CD14-positive monocyte (primary cell): ENCODE results near the gene TMOD1. TPM values are rescaled to one million over a fixed set of nuclear protein-coding genes. Genes with fewer than 3 reads are reported as not detected.

ENCODE experiments used
- DNase-seq, 3 donors: peaks; one replicate each; pipeline ENCODE4 v3.0.0-alpha.2; 2011 to 2022
- H2AFZ ChIP-seq: 2 replicates; pipeline ENCODE4 v1.6.0; 2012; ENCODE audit warnings: mild to moderate bottlenecking, low read depth, low read length, inconsistent platforms; ENCODE audit not compliant: insufficient read depth, poor library complexity, severe bottlenecking
- H3K27ac ChIP-seq, 2 donors: 1 replicate in 1 of 2; 2 replicates in 1 of 2; pipeline ENCODE4 v1.5.1; 2012 to 2013; ENCODE audit warnings: low read length in 2 of 2, control low read depth in 1 of 2, inconsistent platforms in 1 of 2, low read depth in 1 of 2, mild to moderate bottlenecking in 1 of 2
- H3K27me3 ChIP-seq, 2 donors: one replicate each; pipeline versions ENCODE4 v1.6.0 to v1.6.1; 2011 to 2013; ENCODE audit warnings: low read length in 2 of 2; ENCODE audit not compliant: control insufficient read depth in 2 of 2, insufficient read depth in 2 of 2
- H3K36me3 ChIP-seq, 2 donors: replicated peaks in 1 of 2; 1 replicate in 1 of 2; 2 replicates in 1 of 2; pipeline versions ENCODE4 v1.5.1 to v1.6.1; 2012 to 2013; ENCODE audit warnings: low read length in 2 of 2, control low read depth in 1 of 2, inconsistent platforms in 1 of 2, mild to moderate bottlenecking in 1 of 2; ENCODE audit not compliant: insufficient read depth in 2 of 2, control insufficient read depth in 1 of 2
- H3K4me1 ChIP-seq, 2 donors: 1 replicate in 1 of 2; 2 replicates in 1 of 2; pipeline versions ENCODE4 v1.5.1 to v1.6.1; 2012 to 2013; ENCODE audit warnings: low read length in 2 of 2, control low read depth in 1 of 2, inconsistent platforms in 1 of 2, mild to moderate bottlenecking in 1 of 2, moderate library complexity in 1 of 2; ENCODE audit not compliant: insufficient read depth in 2 of 2, control insufficient read depth in 1 of 2
- H3K4me2 ChIP-seq: replicated peaks from 2 replicates; pipeline ENCODE3; 2012; ENCODE audit warnings: low read length, moderate library complexity, mild to moderate bottlenecking; ENCODE audit not compliant: poor library complexity, severe bottlenecking; ENCODE audit errors: extremely low read depth
- H3K4me3 ChIP-seq, 3 experiments: fragments of 200-600 bp in 1 of 3; sonication (generic) in 1 of 3; replicated peaks in 1 of 3; 1 replicate in 2 of 3; 2 replicates in 1 of 3; pipeline ENCODE4 v1.5.1; 2011 to 2013; ENCODE audit warnings: low read length in 3 of 3, mild to moderate bottlenecking in 3 of 3, control low read depth in 2 of 3, low read depth in 2 of 3, inconsistent platforms in 1 of 3, moderate library complexity in 1 of 3
- H3K79me2 ChIP-seq: 2 replicates; pipeline ENCODE4 v1.6.0; 2012; ENCODE audit warnings: mild to moderate bottlenecking, control low read depth, inconsistent platforms, low read length, moderate library complexity; ENCODE audit not compliant: insufficient read depth
- H3K9ac ChIP-seq: 2 replicates; pipeline ENCODE4 v1.6.0; 2017; ENCODE audit warnings: low read length, mild to moderate bottlenecking; ENCODE audit not compliant: insufficient read depth, poor library complexity, severe bottlenecking
- H3K9me3 ChIP-seq, 2 donors: replicated peaks in 1 of 2; 1 replicate in 1 of 2; 2 replicates in 1 of 2; pipeline versions ENCODE4 v1.5.1 to v1.6.1; 2012 to 2013; ENCODE audit warnings: low read length in 2 of 2, control low read depth in 1 of 2; ENCODE audit not compliant: control insufficient read depth in 1 of 2, insufficient read depth in 1 of 2
- H4K20me1 ChIP-seq: 2 replicates; pipeline ENCODE4 v1.6.0; 2012; ENCODE audit warnings: mild to moderate bottlenecking, low read length, control low read depth, moderate library complexity; ENCODE audit not compliant: insufficient read depth
- H3K27ac Mint-ChIP-seq, 7 donors: one replicate each; pipeline ENCODE4 v1.8.0; 2020; ENCODE audit warnings: mild to moderate bottlenecking in 7 of 7, mixed read lengths in 7 of 7, moderate library complexity in 6 of 7, inconsistent platforms in 2 of 7
- H3K27me3 Mint-ChIP-seq, 3 donors: one replicate each; pipeline ENCODE4 v1.8.0; 2021 to 2022; ENCODE audit warnings: low read depth in 3 of 3, mild to moderate bottlenecking in 3 of 3, mixed read lengths in 3 of 3, moderate library complexity in 3 of 3, inconsistent platforms in 1 of 3
- H3K36me3 Mint-ChIP-seq, 2 donors: one replicate each; pipeline ENCODE4 v1.8.0; 2020; ENCODE audit warnings: mixed read lengths in 2 of 2, inconsistent platforms in 1 of 2, mild to moderate bottlenecking in 1 of 2
- H3K4me1 Mint-ChIP-seq: one replicate; pipeline ENCODE4 v1.8.0; 2020; ENCODE audit warnings: mild to moderate bottlenecking, mixed read lengths
- H3K4me3 Mint-ChIP-seq, 2 donors: one replicate each; pipeline ENCODE4 v1.8.0; 2020; ENCODE audit warnings: mild to moderate bottlenecking in 2 of 2, mixed read lengths in 2 of 2, moderate library complexity in 1 of 2
- H3K9me3 Mint-ChIP-seq, 7 donors: one replicate each; pipeline ENCODE4 v1.8.0; 2020 to 2022; ENCODE audit warnings: mixed read lengths in 7 of 7, mild to moderate bottlenecking in 6 of 7, moderate library complexity in 6 of 7, inconsistent platforms in 2 of 7
- WGBS: methylation state at CpG from one replicate; pipeline ENCODE4 v1.1.5; 2013; ENCODE audit warnings: missing lambda C conversion rate; ENCODE audit not compliant: insufficient coverage; 5-methylcytosine and 5-hydroxymethylcytosine counted together
- intact Hi-C, 2 donors: fragments of 100-400 bp; cut with micrococcal nuclease; formaldehyde crosslinking; loops; one replicate each; pipeline versions ENCODE4 v1.15.0 to v1.15.1; 2023
- polyA plus RNA-seq, 3 donors: library from polyadenylated mRNA; depleted of rRNA in 1 of 3; unstranded in 2 of 3; stranded (reverse) in 1 of 3; fragments of 300-500 nt in 2 of 3; fragments of >200 nt in 1 of 3; fragmentation: Illumina TruSeq in 2 of 3; gene quantifications; 1 replicate in 2 of 3; 2 replicates in 1 of 3; pipeline ENCODE4 v1.2.3, GENCODE V29; 2012 to 2021
- TF ChIP-seq, protein P1 (sequence below): fragments of 200-600 bp; IDR thresholded peaks from one replicate; pipeline ENCODE4 v1.8.0; 2022; ENCODE audit warnings: antibody characterized with exemption, mild to moderate bottlenecking

Gene TMOD1
- polyA plus RNA-seq, 3 donors, result 0.09 to 0.81 (median 0.59) TPM

DNA sequence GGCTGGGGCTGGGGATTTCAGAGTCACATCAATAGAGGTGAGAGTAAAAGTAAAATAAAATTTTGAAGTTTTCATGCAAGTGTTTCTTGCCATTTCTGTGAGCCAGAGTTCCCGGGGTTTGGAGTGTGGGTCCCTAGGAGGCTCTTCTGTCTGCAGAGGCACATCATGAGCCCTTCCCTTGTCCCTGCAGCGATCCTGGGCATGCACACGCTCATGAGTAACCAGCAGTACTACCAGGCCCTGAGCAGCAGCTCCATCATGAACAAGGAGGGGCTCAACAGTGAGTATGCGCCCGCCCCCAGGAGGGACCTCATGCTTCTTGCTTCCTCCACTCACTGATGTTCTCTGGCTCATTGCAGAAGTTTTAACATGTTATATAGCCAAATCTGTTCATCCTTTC lies 61.1 kb downstream of the TMOD1 start:
- intact Hi-C loops, result no loop called here
- H3K9me3 ChIP-seq, result no peaks in the 10 kb centered on the region
- H3K4me1 ChIP-seq, result peaks cover 11 to 15% of the 10 kb centered on the region in 2 donors
- TF ChIP-seq, protein P1, sequence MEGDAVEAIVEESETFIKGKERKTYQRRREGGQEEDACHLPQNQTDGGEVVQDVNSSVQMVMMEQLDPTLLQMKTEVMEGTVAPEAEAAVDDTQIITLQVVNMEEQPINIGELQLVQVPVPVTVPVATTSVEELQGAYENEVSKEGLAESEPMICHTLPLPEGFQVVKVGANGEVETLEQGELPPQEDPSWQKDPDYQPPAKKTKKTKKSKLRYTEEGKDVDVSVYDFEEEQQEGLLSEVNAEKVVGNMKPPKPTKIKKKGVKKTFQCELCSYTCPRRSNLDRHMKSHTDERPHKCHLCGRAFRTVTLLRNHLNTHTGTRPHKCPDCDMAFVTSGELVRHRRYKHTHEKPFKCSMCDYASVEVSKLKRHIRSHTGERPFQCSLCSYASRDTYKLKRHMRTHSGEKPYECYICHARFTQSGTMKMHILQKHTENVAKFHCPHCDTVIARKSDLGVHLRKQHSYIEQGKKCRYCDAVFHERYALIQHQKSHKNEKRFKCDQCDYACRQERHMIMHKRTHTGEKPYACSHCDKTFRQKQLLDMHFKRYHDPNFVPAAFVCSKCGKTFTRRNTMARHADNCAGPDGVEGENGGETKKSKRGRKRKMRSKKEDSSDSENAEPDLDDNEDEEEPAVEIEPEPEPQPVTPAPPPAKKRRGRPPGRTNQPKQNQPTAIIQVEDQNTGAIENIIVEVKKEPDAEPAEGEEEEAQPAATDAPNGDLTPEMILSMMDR, result no peak
- Mint-ChIP-seq H3K27me3 (peaks cover 0 to 2% (median 2%) of the 10 kb centered on the region in 3 donors), H3K4me3 (no peak overlapping the region), H3K27ac (peak overlapping the region in 1 of 7 donors; percentile 56), H3K4me1 (peaks cover 18% of the 10 kb centered on the region), H3K9me3 (peaks cover 0 to 1% (median 0%) of the 10 kb centered on the region in 7 donors), H3K36me3 (no peaks in the 10 kb centered on the region)
- WGBS, result 96% methylated on average over 3 of the region's 5 CpGs
- no peaks in the 10 kb centered on the region for H3K36me3 ChIP-seq
- H2AFZ ChIP-seq, result no peak overlapping the region
- H3K27me3 ChIP-seq, result no peaks in the 10 kb centered on the region
- H3K4me2 ChIP-seq, result no peak overlapping the region
- H4K20me1 ChIP-seq, result no peaks in the 10 kb centered on the region
- DNase-seq, result no peak
- no peak overlapping the region for H3K27ac ChIP-seq
- H3K4me3 ChIP-seq, result no peak overlapping the region
- no peak overlapping the region for H3K9ac ChIP-seq
- H3K79me2 ChIP-seq, result no peaks in the 10 kb centered on the region

DNA sequence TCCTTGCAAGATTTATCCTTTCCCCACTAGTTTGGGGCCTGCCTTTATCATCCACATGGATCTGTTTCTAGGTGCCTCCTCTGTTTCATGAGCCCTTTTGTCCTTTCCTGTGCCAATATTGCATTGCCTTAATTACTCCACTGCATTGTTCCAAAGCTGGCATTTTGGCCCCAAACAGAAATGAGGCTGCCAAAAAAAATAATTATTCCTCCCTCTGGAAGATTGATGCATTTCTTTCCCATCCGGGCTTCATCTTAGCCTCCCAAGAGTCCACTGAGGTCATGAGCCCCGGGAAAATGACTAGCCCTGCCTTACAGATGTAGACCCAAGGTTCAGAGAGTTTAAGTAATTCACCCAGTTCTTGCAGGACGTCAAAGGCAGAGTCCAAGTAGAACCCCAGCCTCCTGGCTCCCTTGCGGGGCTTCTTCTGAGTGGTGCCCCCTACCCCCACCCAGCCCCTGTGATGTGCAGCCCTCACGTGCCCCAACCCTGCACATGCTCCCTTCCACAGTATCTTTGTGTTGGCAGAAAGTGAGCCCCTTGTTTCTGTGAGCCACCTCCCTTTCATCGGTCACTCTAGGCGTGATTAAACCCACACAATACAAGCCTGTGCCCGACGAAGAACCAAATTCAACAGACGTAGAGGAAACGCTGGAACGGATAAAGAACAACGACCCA lies 62.1 kb downstream of the TMOD1 start:
- no peaks in the 10 kb centered on the region for H4K20me1 ChIP-seq
- H3K36me3 ChIP-seq, result no peaks in the 10 kb centered on the region
- Mint-ChIP-seq H3K4me3 (no peak overlapping the region), H3K36me3 (no peaks in the 10 kb centered on the region), H3K9me3 (peaks cover 0 to 1% (median 0%) of the 10 kb centered on the region in 7 donors), H3K27ac (no peak overlapping the region), H3K27me3 (peaks cover 2 to 4% (median 2%) of the 10 kb centered on the region in 3 donors), H3K4me1 (peaks cover 8% of the 10 kb centered on the region)
- TF ChIP-seq, protein P1, result no peak
- no peaks in the 10 kb centered on the region for H3K9me3 ChIP-seq
- no peak for DNase-seq
- no peak overlapping the region for H3K27ac ChIP-seq
- intact Hi-C loops, result no loop called here
- peaks cover under 1 to 5% of the 10 kb centered on the region in 2 donors for H3K4me1 ChIP-seq
- WGBS, result 96% methylated on average over 6 of the region's 13 CpGs
- H2AFZ ChIP-seq, result no peak overlapping the region
- H3K27me3 ChIP-seq, result no peaks in the 10 kb centered on the region
- H3K9ac ChIP-seq, result no peak overlapping the region
- no peaks in the 10 kb centered on the region for H3K79me2 ChIP-seq
- H3K4me3 ChIP-seq, result no peak overlapping the region
- H3K4me2 ChIP-seq, result no peak overlapping the region
